Measurements from ENCODE around the gene CELF2.

DNA sequence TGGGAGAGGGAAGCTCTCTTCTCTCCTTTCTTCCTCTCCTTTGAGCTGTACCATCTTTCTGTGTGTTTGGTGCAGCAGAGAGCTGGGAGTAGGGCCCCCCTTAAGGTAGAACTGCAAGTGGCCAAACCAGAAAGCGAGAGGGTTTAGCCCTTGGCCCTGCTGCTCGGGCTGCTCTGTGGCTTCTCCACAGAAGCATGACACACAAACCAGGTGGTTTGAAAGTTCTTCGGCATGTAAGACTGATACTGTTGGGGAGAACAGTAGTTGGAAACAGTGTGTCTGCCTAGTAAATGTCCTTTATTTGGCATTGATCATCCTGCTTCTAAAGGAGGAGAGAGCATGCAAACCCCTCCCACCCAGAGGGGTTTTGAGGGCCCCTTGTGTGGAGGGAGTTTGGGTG, 277.8 kb downstream of the CELF2 start:
- TF ChIP-seq POLR2AphosphoS5 (IDR thresholded peaks at IDR 0.05; ENCODE audit: low read depth, low read length) (no peak), TAF1 (IDR thresholded peaks at IDR 0.05; ENCODE audit: borderline replicate concordance, insufficient read depth, low read length) (no peak)
- TF ChIP-seq, protein P1, sequence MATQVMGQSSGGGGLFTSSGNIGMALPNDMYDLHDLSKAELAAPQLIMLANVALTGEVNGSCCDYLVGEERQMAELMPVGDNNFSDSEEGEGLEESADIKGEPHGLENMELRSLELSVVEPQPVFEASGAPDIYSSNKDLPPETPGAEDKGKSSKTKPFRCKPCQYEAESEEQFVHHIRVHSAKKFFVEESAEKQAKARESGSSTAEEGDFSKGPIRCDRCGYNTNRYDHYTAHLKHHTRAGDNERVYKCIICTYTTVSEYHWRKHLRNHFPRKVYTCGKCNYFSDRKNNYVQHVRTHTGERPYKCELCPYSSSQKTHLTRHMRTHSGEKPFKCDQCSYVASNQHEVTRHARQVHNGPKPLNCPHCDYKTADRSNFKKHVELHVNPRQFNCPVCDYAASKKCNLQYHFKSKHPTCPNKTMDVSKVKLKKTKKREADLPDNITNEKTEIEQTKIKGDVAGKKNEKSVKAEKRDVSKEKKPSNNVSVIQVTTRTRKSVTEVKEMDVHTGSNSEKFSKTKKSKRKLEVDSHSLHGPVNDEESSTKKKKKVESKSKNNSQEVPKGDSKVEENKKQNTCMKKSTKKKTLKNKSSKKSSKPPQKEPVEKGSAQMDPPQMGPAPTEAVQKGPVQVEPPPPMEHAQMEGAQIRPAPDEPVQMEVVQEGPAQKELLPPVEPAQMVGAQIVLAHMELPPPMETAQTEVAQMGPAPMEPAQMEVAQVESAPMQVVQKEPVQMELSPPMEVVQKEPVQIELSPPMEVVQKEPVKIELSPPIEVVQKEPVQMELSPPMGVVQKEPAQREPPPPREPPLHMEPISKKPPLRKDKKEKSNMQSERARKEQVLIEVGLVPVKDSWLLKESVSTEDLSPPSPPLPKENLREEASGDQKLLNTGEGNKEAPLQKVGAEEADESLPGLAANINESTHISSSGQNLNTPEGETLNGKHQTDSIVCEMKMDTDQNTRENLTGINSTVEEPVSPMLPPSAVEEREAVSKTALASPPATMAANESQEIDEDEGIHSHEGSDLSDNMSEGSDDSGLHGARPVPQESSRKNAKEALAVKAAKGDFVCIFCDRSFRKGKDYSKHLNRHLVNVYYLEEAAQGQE (IDR thresholded peaks at IDR 0.05; ENCODE audit: insufficient read depth in 1 of 2, low read depth in 2 of 2, low read length in 2 of 2): no peak

All from PFSK-1 (cell line).